HG02938 (cell line): ENCODE measurements around the gene UROD.
"Not testable (repeated sequence)": the region's sequence is repeated elsewhere in the genome, so short reads cannot be mapped to it uniquely, and the experiment has no call there.

Source experiments
- ATAC-seq: cut with Tn5 transposase; IDR thresholded peaks from one replicate; pipeline ENCODE4 v1.9.1; 2021; ENCODE audit warnings: mild to moderate bottlenecking, moderate library complexity; ENCODE audit not compliant: unreplicated experiment

The UROD gene

GRCh38 chr1:45011837-45012638 lies at the start of gene UROD:
Gene UROD (plus strand): TSS chr1:45012254. CDS start chr1:45012266, 12 bp downstream.
- peak; percentile 52 for ATAC-seq

GRCh38 chr1:44962729-44963128 lies 49.3 kb upstream of the UROD start:
- ATAC-seq: no peak

GRCh38 chr1:44964396-44964795 lies 47.7 kb upstream of the UROD start:
- ATAC-seq: no peak

- no peak for ATAC-seq
Observed at GRCh38 chr1:44970317-44970716, 41.7 kb upstream of the UROD start.

GRCh38 chr1:44973645-44974044 lies 38.4 kb upstream of the UROD start:
- no peak for ATAC-seq

- ATAC-seq: no peak
Observed at GRCh38 chr1:44976252-44976651, 35.8 kb upstream of the UROD start.

- ATAC-seq: not testable (repeated sequence)
Observed at GRCh38 chr1:44977372-44977771, 34.7 kb upstream of the UROD start.

GRCh38 chr1:44985747-44986359 lies 26.2 kb upstream of the UROD start:
- ATAC-seq: no peak

- no peak for ATAC-seq
Observed at GRCh38 chr1:44988531-44989156, 23.4 kb upstream of the UROD start.

GRCh38 chr1:44994309-44994898 lies 17.6 kb upstream of the UROD start:
- no peak for ATAC-seq

- ATAC-seq: no peak
Observed at GRCh38 chr1:44995467-44996238, 16.4 kb upstream of the UROD start.

GRCh38 chr1:44999232-44999631 lies 12.8 kb upstream of the UROD start:
- ATAC-seq: no peak

GRCh38 chr1:45001011-45001481 lies 11.0 kb upstream of the UROD start:
- no peak for ATAC-seq

GRCh38 chr1:45001576-45001975 lies 10.5 kb upstream of the UROD start:
- not testable (repeated sequence) for ATAC-seq

GRCh38 chr1:45002650-45003645 lies 9.1 kb upstream of the UROD start:
- no peak for ATAC-seq

- ATAC-seq: no peak
Observed at GRCh38 chr1:45003741-45004140, 8.3 kb upstream of the UROD start.

- no peak for ATAC-seq
Observed at GRCh38 chr1:45004281-45004920, 7.7 kb upstream of the UROD start.

- ATAC-seq: no peak
Observed at GRCh38 chr1:45005761-45006160, 6.3 kb upstream of the UROD start.

GRCh38 chr1:45007311-45007710 lies 4.7 kb upstream of the UROD start:
- no peak for ATAC-seq
